Peyer's patch (tissue), 4 donors: ENCODE results near the gene TNFSF15. TPM values are rescaled to one million over a fixed set of nuclear protein-coding genes. Genes with fewer than 3 reads are reported as not detected.

Experiments
- DNase-seq, 3 donors: peaks; one replicate each; pipeline ENCODE4 v3.0.0-alpha.2; 2017 to 2019
- H3K27ac ChIP-seq, 4 donors: fragments of 200-600 bp; sonication (generic); one replicate each; pipeline ENCODE4 v1.5.1; 2016 to 2019
- H3K27me3 ChIP-seq, 2 donors: fragments of 200-600 bp; sonication (generic); one replicate each; pipeline ENCODE4 v1.5.1; 2019
- H3K36me3 ChIP-seq, 3 donors: fragments of 200-600 bp; sonication (generic); one replicate each; pipeline ENCODE4 v1.5.1; 2016 to 2019
- H3K4me1 ChIP-seq, 4 donors: fragments of 200-600 bp; sonication (generic); one replicate each; pipeline ENCODE4 v1.5.1; 2016 to 2019
- H3K4me3 ChIP-seq, 4 donors: fragments of 200-600 bp; sonication (generic); 1 replicate in 3 of 4; 2 replicates in 1 of 4; pipeline ENCODE4 v1.5.1; 2016 to 2019; ENCODE audit warnings: mild to moderate bottlenecking in 1 of 4
- H3K9me3 ChIP-seq, 4 donors: fragments of 200-600 bp; sonication (generic); one replicate each; pipeline ENCODE4 v1.5.1; 2016 to 2019; ENCODE audit warnings: mild to moderate bottlenecking in 1 of 4
- POLR2A ChIP-seq, 2 donors: fragments of 450-650 bp; IDR thresholded peaks; one replicate each; pipeline ENCODE4 v1.5.1; 2017; ENCODE audit warnings: antibody characterized with exemption in 2 of 2, mild to moderate bottlenecking in 2 of 2, moderate library complexity in 2 of 2
- total RNA-seq, 4 donors: library from RNA; depleted of rRNA; stranded (reverse); fragments of >200 nt; gene quantifications; one replicate each; pipeline ENCODE4 v1.1.0, GENCODE V29; 2016
- TF ChIP-seq, protein P1 (sequence below), 6 experiments: fragments of 450-650 bp in 4 of 6; fragments of 200-600 bp in 2 of 6; sonication (generic) in 1 of 6; IDR thresholded peaks; one replicate each; pipeline ENCODE4 v1.5.1; 2017 to 2019; ENCODE audit warnings: antibody characterized with exemption in 6 of 6, mild to moderate bottlenecking in 3 of 6, moderate library complexity in 1 of 6

The TNFSF15 gene
- total RNA-seq, 4 donors from 2014 or later = 0.83 to 2.3 (median 1.6) TPM

DNA sequence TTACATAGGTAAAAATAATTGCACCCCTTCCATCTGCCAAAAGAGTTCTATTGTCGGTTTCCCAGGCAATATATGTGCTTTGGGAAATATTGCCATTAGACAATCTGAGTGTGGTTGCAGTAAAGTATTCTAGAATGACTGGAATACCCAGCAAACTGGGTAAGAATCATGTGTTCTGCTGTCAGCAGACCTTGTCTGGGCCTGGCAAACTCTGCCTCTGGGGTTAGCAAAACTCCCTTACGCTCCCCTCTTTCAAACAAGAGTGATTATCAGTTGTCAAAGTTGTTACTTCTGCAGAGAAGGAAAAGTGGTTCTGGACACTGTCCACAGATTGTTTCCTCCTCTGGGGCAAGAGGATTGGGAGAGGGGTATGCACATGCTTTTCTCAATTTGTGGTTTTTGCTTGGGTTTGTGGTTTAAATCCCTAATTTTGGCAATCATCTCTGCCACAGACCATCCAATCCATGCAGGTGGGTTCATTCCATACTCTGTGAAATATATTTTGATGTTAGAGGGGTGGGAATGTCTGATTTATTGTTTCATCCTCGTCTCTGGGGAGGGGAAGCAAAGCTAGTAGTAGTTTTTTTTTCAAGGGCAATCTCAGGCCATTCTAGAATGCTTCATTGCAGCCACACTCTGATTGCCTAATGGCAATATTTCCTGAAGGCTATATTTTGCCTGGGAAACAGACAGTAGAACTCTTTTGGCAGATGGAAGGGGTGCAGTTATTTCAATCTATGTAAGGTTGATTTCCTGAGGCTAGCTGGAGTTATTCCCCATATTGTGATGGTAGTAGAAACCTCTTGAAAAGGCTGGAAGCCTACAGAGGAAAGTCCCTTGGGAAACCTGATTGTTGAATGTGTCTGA lies 24.0 kb upstream of the TNFSF15 start:
- H3K27ac ChIP-seq = no peak overlapping the region
- no peaks in the 10 kb centered on the region for H3K4me1 ChIP-seq
- TF ChIP-seq, protein P1, sequence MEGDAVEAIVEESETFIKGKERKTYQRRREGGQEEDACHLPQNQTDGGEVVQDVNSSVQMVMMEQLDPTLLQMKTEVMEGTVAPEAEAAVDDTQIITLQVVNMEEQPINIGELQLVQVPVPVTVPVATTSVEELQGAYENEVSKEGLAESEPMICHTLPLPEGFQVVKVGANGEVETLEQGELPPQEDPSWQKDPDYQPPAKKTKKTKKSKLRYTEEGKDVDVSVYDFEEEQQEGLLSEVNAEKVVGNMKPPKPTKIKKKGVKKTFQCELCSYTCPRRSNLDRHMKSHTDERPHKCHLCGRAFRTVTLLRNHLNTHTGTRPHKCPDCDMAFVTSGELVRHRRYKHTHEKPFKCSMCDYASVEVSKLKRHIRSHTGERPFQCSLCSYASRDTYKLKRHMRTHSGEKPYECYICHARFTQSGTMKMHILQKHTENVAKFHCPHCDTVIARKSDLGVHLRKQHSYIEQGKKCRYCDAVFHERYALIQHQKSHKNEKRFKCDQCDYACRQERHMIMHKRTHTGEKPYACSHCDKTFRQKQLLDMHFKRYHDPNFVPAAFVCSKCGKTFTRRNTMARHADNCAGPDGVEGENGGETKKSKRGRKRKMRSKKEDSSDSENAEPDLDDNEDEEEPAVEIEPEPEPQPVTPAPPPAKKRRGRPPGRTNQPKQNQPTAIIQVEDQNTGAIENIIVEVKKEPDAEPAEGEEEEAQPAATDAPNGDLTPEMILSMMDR (IDR thresholded peaks at IDR 0.05) = no peak
- TF ChIP-seq POLR2A (IDR thresholded peaks at IDR 0.05) = no peak
- H3K27me3 ChIP-seq = no peaks in the 10 kb centered on the region
- no peak for DNase-seq
- H3K9me3 ChIP-seq = no peaks in the 10 kb centered on the region
- no peaks in the 10 kb centered on the region for H3K36me3 ChIP-seq
- no peak overlapping the region for H3K4me3 ChIP-seq

DNA sequence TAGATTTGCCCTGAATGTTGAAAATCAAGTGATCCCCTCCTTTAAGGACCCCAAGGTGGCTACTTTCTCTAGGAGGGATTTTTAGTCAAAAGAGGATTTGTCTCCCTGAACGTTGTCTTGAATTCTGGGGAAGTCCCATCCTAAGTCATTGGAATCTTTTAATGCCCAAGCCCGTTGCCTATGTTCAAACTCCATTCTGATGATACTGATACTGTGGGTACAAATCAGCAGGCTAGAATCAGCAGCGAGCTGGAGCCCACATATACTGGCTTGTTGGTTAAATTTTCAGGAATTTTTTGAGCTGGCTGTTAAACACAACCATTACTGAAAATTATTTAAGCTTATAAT lies 22.4 kb upstream of the TNFSF15 start:
- no peak for TF ChIP-seq POLR2A (IDR thresholded peaks at IDR 0.05)
- TF ChIP-seq, protein P1 (IDR thresholded peaks at IDR 0.05) = no peak
- DNase-seq = no peak
- no peak overlapping the region for H3K27ac ChIP-seq

DNA sequence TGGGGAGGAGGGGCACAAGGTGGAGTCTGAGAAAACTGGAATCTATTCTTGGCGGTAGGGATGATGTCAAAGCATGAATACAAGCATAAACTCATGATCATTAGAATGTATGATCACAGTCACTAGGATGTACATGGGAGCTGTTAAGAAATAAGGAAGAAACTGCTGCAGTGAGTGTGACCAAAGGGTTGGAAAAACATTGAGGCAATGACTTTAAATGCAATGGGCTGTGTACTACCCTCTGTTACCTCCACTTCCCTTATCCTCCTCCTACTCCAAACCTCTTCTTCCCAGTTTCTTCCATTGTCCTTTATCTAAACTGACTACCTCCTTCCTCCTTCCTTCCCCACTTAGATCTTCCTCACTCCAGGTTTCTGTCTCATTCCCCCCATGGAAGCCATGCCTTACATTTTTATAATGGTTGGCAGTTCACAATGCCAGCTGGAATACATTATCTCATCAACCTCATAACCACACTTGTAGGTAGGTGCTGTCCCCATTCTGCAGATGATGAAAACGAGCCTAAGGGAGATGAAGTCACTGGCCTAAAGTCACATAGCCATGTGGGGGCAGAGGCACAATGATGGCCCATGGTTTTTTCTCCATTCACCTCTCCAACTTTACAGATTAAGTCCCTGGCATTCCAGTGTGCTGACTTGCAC lies 21.9 kb upstream of the TNFSF15 start:
- H3K27ac ChIP-seq = no peak overlapping the region
- no peaks in the 10 kb centered on the region for H3K4me1 ChIP-seq
- H3K36me3 ChIP-seq = no peaks in the 10 kb centered on the region
- H3K27me3 ChIP-seq = no peaks in the 10 kb centered on the region
- H3K4me3 ChIP-seq = no peak overlapping the region
- TF ChIP-seq, protein P1 (IDR thresholded peaks at IDR 0.05) = no peak
- no peak for TF ChIP-seq POLR2A (IDR thresholded peaks at IDR 0.05)
- no peak for DNase-seq
- H3K9me3 ChIP-seq = no peaks in the 10 kb centered on the region

More for the DNA sequence above, 22.4 kb upstream of the TNFSF15 start:
- H3K4me1 ChIP-seq = no peaks in the 10 kb centered on the region
- H3K27me3 ChIP-seq = no peaks in the 10 kb centered on the region
- no peak overlapping the region for H3K4me3 ChIP-seq
- no peaks in the 10 kb centered on the region for H3K9me3 ChIP-seq
- no peaks in the 10 kb centered on the region for H3K36me3 ChIP-seq

DNA sequence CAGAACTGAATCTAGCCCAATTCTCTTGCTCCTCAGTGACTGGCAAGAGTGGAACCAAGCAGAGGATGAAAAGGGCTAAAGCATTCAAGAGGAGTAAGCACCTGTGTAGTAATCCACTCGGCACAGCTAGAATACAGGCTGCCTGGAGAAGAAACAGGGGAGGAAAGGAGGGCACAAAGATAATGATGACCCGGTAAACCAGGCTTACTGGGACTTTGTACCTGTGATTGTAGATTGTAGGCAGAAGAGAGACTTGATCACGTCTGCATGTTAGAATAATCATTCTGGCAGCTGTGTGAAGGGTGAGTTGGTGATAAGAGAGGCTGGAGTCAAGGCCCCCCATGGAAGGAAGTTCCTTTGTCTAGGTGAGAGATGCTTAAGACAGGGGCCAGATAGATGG lies 20.6 kb upstream of the TNFSF15 start:
- no peak for DNase-seq
- TF ChIP-seq POLR2A (IDR thresholded peaks at IDR 0.05) = no peak
- TF ChIP-seq, protein P1 (IDR thresholded peaks at IDR 0.05) = no peak
- Histone ChIP-seq H3K36me3 (no peaks in the 10 kb centered on the region), H3K9me3 (no peaks in the 10 kb centered on the region), H3K4me1 (no peaks in the 10 kb centered on the region), H3K27ac (no peak overlapping the region), H3K27me3 (no peaks in the 10 kb centered on the region), H3K4me3 (no peak overlapping the region)

DNA sequence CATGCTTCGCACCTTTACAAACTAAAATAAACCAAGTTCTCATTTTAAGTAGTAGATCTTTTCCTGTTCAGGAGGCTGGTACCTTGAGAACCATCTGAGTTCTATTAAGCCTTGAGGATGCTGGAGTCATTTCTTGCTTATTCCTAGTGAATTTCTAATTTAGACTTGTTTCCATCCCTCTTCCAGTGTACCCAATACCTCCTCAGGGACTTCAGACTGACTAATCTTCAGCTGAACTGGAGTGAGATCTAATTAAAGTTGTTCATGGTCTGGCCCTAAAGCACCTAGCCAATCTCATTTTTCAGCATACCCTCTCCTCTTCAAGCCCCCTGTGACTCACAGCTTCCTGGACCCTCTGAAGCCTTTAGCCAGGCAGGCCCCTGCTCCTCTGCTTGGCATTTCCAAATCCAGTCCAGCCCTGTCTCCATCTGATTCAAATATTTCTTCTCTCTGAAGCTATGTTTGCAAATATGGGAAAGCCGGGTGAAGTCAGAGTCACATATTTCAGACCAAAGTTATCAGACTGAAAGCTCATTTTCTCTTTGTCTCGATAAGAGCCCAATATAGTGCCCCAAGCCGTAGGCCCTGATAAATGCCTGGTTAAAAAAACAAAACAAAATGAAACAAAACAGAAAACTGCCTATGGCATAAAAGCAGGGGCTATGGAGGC lies 19.4 kb upstream of the TNFSF15 start:
- Histone ChIP-seq H3K36me3 (no peaks in the 10 kb centered on the region), H3K4me3 (no peak overlapping the region), H3K9me3 (no peaks in the 10 kb centered on the region), H3K27ac (no peak overlapping the region), H3K27me3 (no peaks in the 10 kb centered on the region), H3K4me1 (no peaks in the 10 kb centered on the region)
- TF ChIP-seq, protein P1 (IDR thresholded peaks at IDR 0.05) = no peak
- no peak for TF ChIP-seq POLR2A (IDR thresholded peaks at IDR 0.05)
- DNase-seq = no peak
